CD14-positive monocyte (primary cell): ENCODE results near the gene NDRG3. TPM values are rescaled to one million over a fixed set of nuclear protein-coding genes. Genes with fewer than 3 reads are reported as not detected.

Source experiments
- DNase-seq, 3 donors: peaks; one replicate each; pipeline ENCODE4 v3.0.0-alpha.2; 2011 to 2022
- H2AFZ ChIP-seq: 2 replicates; pipeline ENCODE4 v1.6.0; 2012; ENCODE audit warnings: mild to moderate bottlenecking, low read depth, low read length, inconsistent platforms; ENCODE audit not compliant: insufficient read depth, poor library complexity, severe bottlenecking
- H3K27ac ChIP-seq, 2 donors: 1 replicate in 1 of 2; 2 replicates in 1 of 2; pipeline ENCODE4 v1.5.1; 2012 to 2013; ENCODE audit warnings: low read length in 2 of 2, control low read depth in 1 of 2, inconsistent platforms in 1 of 2, low read depth in 1 of 2, mild to moderate bottlenecking in 1 of 2
- H3K27me3 ChIP-seq, 2 donors: one replicate each; pipeline versions ENCODE4 v1.6.0 to v1.6.1; 2011 to 2013; ENCODE audit warnings: low read length in 2 of 2; ENCODE audit not compliant: control insufficient read depth in 2 of 2, insufficient read depth in 2 of 2
- H3K36me3 ChIP-seq, 2 donors: replicated peaks in 1 of 2; 1 replicate in 1 of 2; 2 replicates in 1 of 2; pipeline versions ENCODE4 v1.5.1 to v1.6.1; 2012 to 2013; ENCODE audit warnings: low read length in 2 of 2, control low read depth in 1 of 2, inconsistent platforms in 1 of 2, mild to moderate bottlenecking in 1 of 2; ENCODE audit not compliant: insufficient read depth in 2 of 2, control insufficient read depth in 1 of 2
- H3K4me1 ChIP-seq, 2 donors: 1 replicate in 1 of 2; 2 replicates in 1 of 2; pipeline versions ENCODE4 v1.5.1 to v1.6.1; 2012 to 2013; ENCODE audit warnings: low read length in 2 of 2, control low read depth in 1 of 2, inconsistent platforms in 1 of 2, mild to moderate bottlenecking in 1 of 2, moderate library complexity in 1 of 2; ENCODE audit not compliant: insufficient read depth in 2 of 2, control insufficient read depth in 1 of 2
- H3K4me2 ChIP-seq: replicated peaks from 2 replicates; pipeline ENCODE3; 2012; ENCODE audit warnings: low read length, moderate library complexity, mild to moderate bottlenecking; ENCODE audit not compliant: poor library complexity, severe bottlenecking; ENCODE audit errors: extremely low read depth
- H3K4me3 ChIP-seq, 3 experiments: fragments of 200-600 bp in 1 of 3; sonication (generic) in 1 of 3; replicated peaks in 1 of 3; 1 replicate in 2 of 3; 2 replicates in 1 of 3; pipeline ENCODE4 v1.5.1; 2011 to 2013; ENCODE audit warnings: low read length in 3 of 3, mild to moderate bottlenecking in 3 of 3, control low read depth in 2 of 3, low read depth in 2 of 3, inconsistent platforms in 1 of 3, moderate library complexity in 1 of 3
- H3K79me2 ChIP-seq: 2 replicates; pipeline ENCODE4 v1.6.0; 2012; ENCODE audit warnings: mild to moderate bottlenecking, control low read depth, inconsistent platforms, low read length, moderate library complexity; ENCODE audit not compliant: insufficient read depth
- H3K9ac ChIP-seq: 2 replicates; pipeline ENCODE4 v1.6.0; 2017; ENCODE audit warnings: low read length, mild to moderate bottlenecking; ENCODE audit not compliant: insufficient read depth, poor library complexity, severe bottlenecking
- H3K9me3 ChIP-seq, 2 donors: replicated peaks in 1 of 2; 1 replicate in 1 of 2; 2 replicates in 1 of 2; pipeline versions ENCODE4 v1.5.1 to v1.6.1; 2012 to 2013; ENCODE audit warnings: low read length in 2 of 2, control low read depth in 1 of 2; ENCODE audit not compliant: control insufficient read depth in 1 of 2, insufficient read depth in 1 of 2
- H4K20me1 ChIP-seq: 2 replicates; pipeline ENCODE4 v1.6.0; 2012; ENCODE audit warnings: mild to moderate bottlenecking, low read length, control low read depth, moderate library complexity; ENCODE audit not compliant: insufficient read depth
- H3K27ac Mint-ChIP-seq, 7 donors: one replicate each; pipeline ENCODE4 v1.8.0; 2020; ENCODE audit warnings: mild to moderate bottlenecking in 7 of 7, mixed read lengths in 7 of 7, moderate library complexity in 6 of 7, inconsistent platforms in 2 of 7
- H3K27me3 Mint-ChIP-seq, 3 donors: one replicate each; pipeline ENCODE4 v1.8.0; 2021 to 2022; ENCODE audit warnings: low read depth in 3 of 3, mild to moderate bottlenecking in 3 of 3, mixed read lengths in 3 of 3, moderate library complexity in 3 of 3, inconsistent platforms in 1 of 3
- H3K36me3 Mint-ChIP-seq, 2 donors: one replicate each; pipeline ENCODE4 v1.8.0; 2020; ENCODE audit warnings: mixed read lengths in 2 of 2, inconsistent platforms in 1 of 2, mild to moderate bottlenecking in 1 of 2
- H3K4me1 Mint-ChIP-seq: one replicate; pipeline ENCODE4 v1.8.0; 2020; ENCODE audit warnings: mild to moderate bottlenecking, mixed read lengths
- H3K4me3 Mint-ChIP-seq, 2 donors: one replicate each; pipeline ENCODE4 v1.8.0; 2020; ENCODE audit warnings: mild to moderate bottlenecking in 2 of 2, mixed read lengths in 2 of 2, moderate library complexity in 1 of 2
- H3K9me3 Mint-ChIP-seq, 7 donors: one replicate each; pipeline ENCODE4 v1.8.0; 2020 to 2022; ENCODE audit warnings: mixed read lengths in 7 of 7, mild to moderate bottlenecking in 6 of 7, moderate library complexity in 6 of 7, inconsistent platforms in 2 of 7
- CTCF ChIP-seq: fragments of 200-600 bp; IDR thresholded peaks from one replicate; pipeline ENCODE4 v1.8.0; 2022; ENCODE audit warnings: antibody characterized with exemption, mild to moderate bottlenecking
- WGBS: methylation state at CpG from one replicate; pipeline ENCODE4 v1.1.5; 2013; ENCODE audit warnings: missing lambda C conversion rate; ENCODE audit not compliant: insufficient coverage; 5-methylcytosine and 5-hydroxymethylcytosine counted together
- intact Hi-C, 2 donors: fragments of 100-400 bp; cut with micrococcal nuclease; formaldehyde crosslinking; loops; one replicate each; pipeline versions ENCODE4 v1.15.0 to v1.15.1; 2023
- polyA plus RNA-seq, 3 donors: library from polyadenylated mRNA; depleted of rRNA in 1 of 3; unstranded in 2 of 3; stranded (reverse) in 1 of 3; fragments of 300-500 nt in 2 of 3; fragments of >200 nt in 1 of 3; fragmentation: Illumina TruSeq in 2 of 3; gene quantifications; 1 replicate in 2 of 3; 2 replicates in 1 of 3; pipeline ENCODE4 v1.2.3, GENCODE V29; 2012 to 2021

Gene NDRG3
- polyA plus RNA-seq, 3 donors, result 16.0 to 23.2 (median 21.7) TPM

- peaks cover 71% of the 10 kb centered on the region for H4K20me1 ChIP-seq
- H3K27me3 Mint-ChIP-seq, result peaks cover 0 to 3% (median under 1%) of the 10 kb centered on the region in 3 donors
- peak in 1 of 3 donors; percentile 40 for DNase-seq
- peaks cover 51 to 55% of the 10 kb centered on the region in 2 donors for H3K36me3 ChIP-seq
- peaks cover 27% of the 10 kb centered on the region for H3K4me1 Mint-ChIP-seq
- H3K9me3 Mint-ChIP-seq, result peaks cover 0 to 1% (median 0%) of the 10 kb centered on the region in 7 donors
- TF ChIP-seq CTCF, result no peak
- intact Hi-C loops, result loop anchor here (5.0 kb wide), 1 partner anchor 50 kb away; no protein-coding TSS in a partner anchor
- peak overlapping the region; percentile 93 for H3K9ac ChIP-seq
- peak overlapping the region; percentile 96 for H3K4me2 ChIP-seq
- H3K4me1 ChIP-seq, result peaks cover 27 to 32% of the 10 kb centered on the region in 2 donors
- no peaks in the 10 kb centered on the region for H3K9me3 ChIP-seq
- H3K4me3 Mint-ChIP-seq, result peak overlapping the region; percentile 98 to 99
- peak overlapping the region; percentile 96 to 99 (median 98) for H3K27ac Mint-ChIP-seq
- peak overlapping the region; percentile 81 to 100 (median 84) for H3K4me3 ChIP-seq
- no peak overlapping the region for H2AFZ ChIP-seq
- H3K79me2 ChIP-seq, result peaks cover 70% of the 10 kb centered on the region
- H3K27me3 ChIP-seq, result no peaks in the 10 kb centered on the region
- H3K27ac ChIP-seq, result peak overlapping the region; percentile 84 to 96
- H3K36me3 Mint-ChIP-seq, result peaks cover 50 to 56% of the 10 kb centered on the region in 2 donors
- WGBS, result 58% methylated on average over 5 of the region's 7 CpGs
Measured at GRCh38 chr20:36607586-36608387, 138.1 kb downstream of the NDRG3 start.

GRCh38 chr20:36606158-36607066 lies 139.5 kb downstream of the NDRG3 start:
- Histone ChIP-seq H2AFZ (peak overlapping the region; percentile 61), H3K4me1 (peaks cover 32 to 38% of the 10 kb centered on the region in 2 donors), H3K36me3 (peaks cover 38 to 41% of the 10 kb centered on the region in 2 donors), H3K27ac (peak overlapping the region; percentile 84 to 96), H3K9ac (peak overlapping the region; percentile 93), H3K27me3 (no peaks in the 10 kb centered on the region), H4K20me1 (peaks cover 57% of the 10 kb centered on the region), H3K4me3 (peak overlapping the region; percentile 81 to 100 (median 84)), H3K79me2 (peaks cover 58% of the 10 kb centered on the region), H3K4me2 (peak overlapping the region; percentile 96), H3K9me3 (no peaks in the 10 kb centered on the region)
- Mint-ChIP-seq H3K4me1 (peaks cover 30% of the 10 kb centered on the region), H3K4me3 (peak overlapping the region; percentile 98 to 99), H3K27me3 (peaks cover 0 to 4% (median 3%) of the 10 kb centered on the region in 3 donors), H3K36me3 (peaks cover 37 to 42% of the 10 kb centered on the region in 2 donors), H3K27ac (peak overlapping the region; percentile 96 to 99 (median 98)), H3K9me3 (peaks cover 0 to 1% (median 0%) of the 10 kb centered on the region in 7 donors)
- intact Hi-C loops, result loop anchor here (5.0 kb wide), 1 partner anchor 49 kb away; no protein-coding TSS in a partner anchor
- peak; percentile 59 to 78 (median 71) for DNase-seq
- no peak for TF ChIP-seq CTCF
- WGBS, result 0% methylated on average over 26 of the region's 31 CpGs
